Thymus (tissue), 11 donors: Measurements from ENCODE around the gene IRAK3. TPM values are rescaled to one million over a fixed set of nuclear protein-coding genes. Genes with fewer than 3 reads are reported as not detected.

ENCODE experiments used
- DNase-seq, 9 donors: peaks; one replicate each; pipeline ENCODE4 v3.0.0-alpha.2; 2013; ENCODE audit warnings: low spot score in 9 of 9, low read depth in 6 of 9, missing footprints in 1 of 9
- H3K27ac ChIP-seq, 2 donors: one replicate each; pipeline ENCODE4 v1.5.1; 2013; ENCODE audit warnings: control low read depth in 1 of 2, low read depth in 1 of 2, low read length in 1 of 2, mild to moderate bottlenecking in 1 of 2, moderate library complexity in 1 of 2
- H3K27me3 ChIP-seq, 2 donors: one replicate each; pipeline ENCODE4 v1.5.1; 2013; ENCODE audit warnings: low read length in 1 of 2; ENCODE audit not compliant: control insufficient read depth in 2 of 2, insufficient read depth in 1 of 2
- H3K36me3 ChIP-seq, 2 donors: one replicate each; pipeline ENCODE4 v1.5.1; 2013; ENCODE audit warnings: low read length in 1 of 2, mild to moderate bottlenecking in 1 of 2, moderate library complexity in 1 of 2; ENCODE audit not compliant: control insufficient read depth in 2 of 2, insufficient read depth in 2 of 2
- H3K4me1 ChIP-seq, 2 donors: one replicate each; pipeline ENCODE4 v1.5.1; 2013; ENCODE audit warnings: low read length in 2 of 2; ENCODE audit not compliant: control insufficient read depth in 2 of 2, insufficient read depth in 2 of 2
- H3K4me3 ChIP-seq, 2 donors: one replicate each; pipeline ENCODE4 v1.5.1; 2013; ENCODE audit warnings: low read length in 2 of 2, control low read depth in 1 of 2, mild to moderate bottlenecking in 1 of 2
- H3K9me3 ChIP-seq, 2 donors: one replicate each; pipeline ENCODE4 v1.5.1; 2013; ENCODE audit warnings: low read length in 1 of 2, mild to moderate bottlenecking in 1 of 2; ENCODE audit not compliant: control insufficient read depth in 2 of 2, insufficient read depth in 1 of 2
- WGBS: extraction: QIAGEN DNeasy Blood & Tissue Kit; methylation state at CpG from one replicate; pipeline ENCODE4 v1.1.7; 2013; 5-methylcytosine and 5-hydroxymethylcytosine counted together
- polyA plus RNA-seq: library from polyadenylated mRNA; stranded (reverse); fragments of 200-250 nt; gene quantifications from one replicate; pipeline ENCODE4 v1.2.3, GENCODE V29; 2013
- total RNA-seq: library from RNA; stranded (reverse); fragments of 120-200 nt; gene quantifications from one replicate; pipeline ENCODE4 v1.2.4, GENCODE V29; 2013
- donor health status: healthy.

Gene IRAK3
- total and polyA plus RNA-seq, 2 donors, result 2.5 to 5.9 TPM

DNA sequence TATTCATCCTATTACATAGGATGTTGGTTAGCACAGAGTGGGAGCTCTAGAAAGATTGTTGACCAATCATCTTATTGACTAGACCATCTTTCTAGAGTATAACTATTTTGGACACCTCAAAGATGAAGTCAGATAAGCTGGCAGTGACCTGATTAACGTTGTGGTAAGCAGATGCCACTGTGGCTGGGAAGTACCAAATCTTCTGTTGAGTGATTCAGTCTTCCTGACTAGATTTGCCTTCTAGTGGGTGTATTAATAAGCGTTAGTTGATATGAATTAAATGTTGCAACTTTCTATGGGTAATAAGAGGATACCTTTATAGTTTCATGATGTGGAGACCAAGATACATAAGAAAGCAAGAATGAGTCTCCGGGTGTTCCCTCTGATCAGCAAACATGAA, 62.0 kb downstream of the IRAK3 start:
- Histone ChIP-seq H3K9me3 (no peaks in the 10 kb centered on the region), H3K36me3 (no peaks in the 10 kb centered on the region), H3K27ac (no peak overlapping the region), H3K4me3 (no peak overlapping the region), H3K4me1 (no peaks in the 10 kb centered on the region), H3K27me3 (no peaks in the 10 kb centered on the region)
- DNase-seq, result no peak
- WGBS, result 97% methylated on average over 3 of the region's 3 CpGs

DNA sequence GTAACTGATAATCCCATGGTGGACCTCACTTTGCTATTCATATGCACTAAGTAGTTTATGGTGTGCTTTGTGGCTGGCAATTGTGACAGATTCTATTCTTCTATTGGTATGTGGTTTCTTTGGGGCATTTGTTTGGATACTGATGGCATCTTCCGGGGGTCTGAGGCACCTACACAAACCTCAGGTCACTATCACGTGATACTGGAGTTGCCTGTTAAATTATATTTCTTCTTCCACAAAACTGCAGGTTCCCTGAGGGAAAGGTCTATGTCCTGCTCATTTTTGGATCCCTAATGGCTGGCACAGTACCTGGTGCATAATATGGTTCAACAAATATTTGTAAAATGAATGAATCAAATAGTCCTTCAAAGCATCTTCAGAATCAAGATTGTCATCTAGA, 63.8 kb downstream of the IRAK3 start:
- DNase-seq, result no peak
- H3K36me3 ChIP-seq, result no peaks in the 10 kb centered on the region
- H3K27ac ChIP-seq, result no peak overlapping the region
- H3K9me3 ChIP-seq, result no peaks in the 10 kb centered on the region
- H3K27me3 ChIP-seq, result no peaks in the 10 kb centered on the region
- no peaks in the 10 kb centered on the region for H3K4me1 ChIP-seq
- no peak overlapping the region for H3K4me3 ChIP-seq
- WGBS, result 98% methylated on average over 2 of the region's 2 CpGs

DNA sequence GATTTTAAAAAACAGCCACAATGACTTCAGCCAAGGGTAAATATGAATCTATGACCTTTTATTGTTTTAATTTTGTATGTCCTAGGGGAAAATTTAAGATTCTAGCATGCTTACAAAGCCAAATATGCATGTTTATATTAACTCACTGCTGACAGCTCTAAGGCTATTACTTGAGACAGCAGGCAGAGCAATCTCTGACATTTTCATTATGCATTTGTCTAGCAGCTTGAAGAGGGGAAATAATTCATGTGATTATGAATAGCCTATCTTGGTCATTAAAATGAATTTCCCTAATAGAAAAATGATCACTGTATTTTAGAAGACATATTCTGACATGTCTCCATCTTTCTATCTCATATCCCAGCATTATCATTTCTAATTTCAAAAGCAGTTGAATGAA, 66.7 kb downstream of the IRAK3 start:
- H3K9me3 ChIP-seq, result no peaks in the 10 kb centered on the region
- DNase-seq, result no peak
- H3K4me1 ChIP-seq, result no peaks in the 10 kb centered on the region
- H3K27ac ChIP-seq, result no peak overlapping the region
- no peaks in the 10 kb centered on the region for H3K27me3 ChIP-seq
- no peaks in the 10 kb centered on the region for H3K36me3 ChIP-seq
- H3K4me3 ChIP-seq, result no peak overlapping the region

DNA sequence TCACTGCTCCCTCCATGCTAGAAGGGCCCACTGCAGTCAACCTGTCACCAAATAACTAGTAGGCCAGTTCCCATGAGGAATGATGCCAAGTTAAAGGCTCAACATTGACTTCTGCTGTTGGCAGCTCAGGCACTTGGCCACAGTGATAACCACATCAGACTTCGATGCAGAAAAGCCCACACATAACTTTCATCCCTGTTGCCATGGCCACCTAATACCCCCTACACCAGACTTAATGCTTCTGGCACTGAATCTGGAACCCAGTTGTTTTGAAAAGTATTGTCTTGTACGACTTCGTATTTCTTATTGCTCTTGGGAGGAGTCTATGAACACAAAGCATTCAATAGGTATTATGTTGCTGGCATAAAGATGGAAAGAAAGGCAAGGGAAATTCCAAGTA, 69.0 kb downstream of the IRAK3 start:
- Histone ChIP-seq H3K9me3 (no peaks in the 10 kb centered on the region), H3K4me1 (no peaks in the 10 kb centered on the region), H3K27me3 (no peaks in the 10 kb centered on the region), H3K27ac (no peak overlapping the region), H3K36me3 (no peaks in the 10 kb centered on the region), H3K4me3 (no peak overlapping the region)
- no peak for DNase-seq
- WGBS, result 90% methylated on average over 3 of the region's 3 CpGs

DNA sequence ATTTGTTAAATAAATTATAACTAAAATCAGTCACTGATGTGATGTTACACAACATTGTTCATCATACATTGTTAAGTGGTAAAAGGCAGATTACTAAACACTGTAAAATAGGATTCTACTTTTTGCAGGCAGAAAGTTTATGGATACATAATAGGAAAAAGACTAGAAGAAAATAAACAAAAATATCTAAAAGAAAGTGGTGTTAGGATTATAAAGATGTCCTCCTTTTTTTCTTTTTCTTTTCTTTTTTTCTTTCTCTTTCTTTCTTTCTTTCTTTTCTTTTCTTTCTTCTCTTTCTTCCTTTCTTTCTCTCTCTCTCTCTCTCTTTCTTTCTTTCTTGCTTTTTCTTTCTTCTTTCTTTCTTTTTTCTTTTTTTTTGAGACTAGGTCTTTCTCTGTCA, 73.7 kb downstream of the IRAK3 start:
- Histone ChIP-seq H3K9me3 (no peaks in the 10 kb centered on the region), H3K4me1 (no peaks in the 10 kb centered on the region), H3K27me3 (no peaks in the 10 kb centered on the region), H3K27ac (no peak overlapping the region), H3K36me3 (no peaks in the 10 kb centered on the region), H3K4me3 (no peak overlapping the region)
- no peak for DNase-seq

DNA sequence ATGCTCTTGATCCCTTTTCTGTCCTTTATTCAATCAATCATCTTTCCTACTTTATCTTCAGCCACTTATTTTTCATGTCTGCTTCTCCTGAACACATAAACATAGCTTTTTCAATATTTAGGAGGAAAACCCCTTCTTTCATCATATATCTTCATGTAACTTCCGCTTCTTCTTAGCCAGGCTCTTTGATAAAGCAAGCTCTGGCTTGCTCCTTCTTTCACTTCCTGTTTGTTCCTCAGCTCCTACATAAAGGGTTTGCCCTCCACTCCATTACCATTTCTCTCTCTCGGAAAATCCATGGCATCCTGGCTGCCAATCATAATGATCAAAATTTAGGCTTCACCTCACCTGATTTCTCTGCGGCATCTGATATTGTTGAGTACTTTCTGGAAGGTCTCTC, 79.5 kb downstream of the IRAK3 start:
- DNase-seq, result peak in 1 of 9 donors; percentile 20
- no peak overlapping the region for H3K4me3 ChIP-seq
- H3K36me3 ChIP-seq, result no peaks in the 10 kb centered on the region
- H3K4me1 ChIP-seq, result peaks cover 0 to 15% of the 10 kb centered on the region in 2 donors
- no peak overlapping the region for H3K27ac ChIP-seq
- H3K27me3 ChIP-seq, result no peaks in the 10 kb centered on the region
- H3K9me3 ChIP-seq, result no peaks in the 10 kb centered on the region
- WGBS, result 91% methylated on average over 3 of the region's 3 CpGs

DNA sequence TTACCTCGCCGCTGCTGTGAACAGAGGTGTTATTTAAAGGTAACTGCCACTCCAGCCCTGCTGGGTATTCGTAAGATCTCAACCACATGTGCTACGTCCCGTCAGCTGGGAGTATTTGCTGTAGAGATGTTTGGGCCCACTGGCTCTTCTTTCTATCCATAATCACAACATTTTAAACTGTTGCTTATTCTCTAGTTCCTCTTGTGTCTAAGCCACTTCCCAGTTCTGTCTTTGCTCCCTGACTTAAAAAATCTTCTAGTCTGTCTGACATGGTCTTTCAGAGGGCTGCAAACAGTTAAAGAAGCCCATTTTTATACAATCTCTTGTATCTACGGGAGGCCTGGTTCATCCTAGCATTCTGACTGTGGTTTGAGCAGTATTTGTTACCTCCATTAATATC, 80.1 kb downstream of the IRAK3 start:
- Histone ChIP-seq H3K4me3 (no peak overlapping the region), H3K36me3 (no peaks in the 10 kb centered on the region), H3K27ac (no peak overlapping the region), H3K9me3 (no peaks in the 10 kb centered on the region), H3K27me3 (no peaks in the 10 kb centered on the region), H3K4me1 (peaks cover 0 to 15% of the 10 kb centered on the region in 2 donors)
- DNase-seq, result no peak
- 95% methylated on average over 6 of the region's 6 CpGs for WGBS

DNA sequence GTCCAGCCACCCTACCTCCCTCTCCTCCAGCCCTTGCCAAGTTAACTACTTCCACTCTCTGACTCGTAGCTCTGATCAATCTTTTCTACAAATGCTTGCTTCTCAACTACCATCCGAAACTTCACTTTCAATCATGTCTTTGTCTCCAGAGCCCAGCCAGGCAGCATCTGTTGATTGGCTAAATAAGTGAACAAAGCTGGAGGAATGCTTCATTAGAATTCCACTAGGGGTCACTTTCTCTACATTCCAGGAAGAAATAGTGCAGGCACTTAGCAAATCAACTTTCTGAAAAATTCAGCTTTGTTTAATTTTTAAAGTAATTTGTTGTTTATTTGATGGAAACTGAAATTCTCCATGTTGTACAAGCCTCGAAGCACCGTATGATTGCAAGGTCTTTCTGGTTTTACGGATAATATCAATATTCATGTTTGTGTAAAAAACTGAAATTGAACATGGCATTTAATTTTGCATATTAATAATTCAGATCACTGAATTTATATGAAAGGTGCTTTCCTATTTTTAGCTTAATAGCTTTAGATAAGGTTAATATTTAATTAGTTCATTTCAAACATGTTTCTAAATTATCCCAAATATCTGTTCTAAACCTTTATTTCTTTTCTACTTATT, 80.9 kb downstream of the IRAK3 start:
- H3K27me3 ChIP-seq, result no peaks in the 10 kb centered on the region
- peaks cover 0 to 15% of the 10 kb centered on the region in 2 donors for H3K4me1 ChIP-seq
- DNase-seq, result peak in 4 of 9 donors; percentile 27 to 70 (median 38)
- no peak overlapping the region for H3K27ac ChIP-seq
- H3K9me3 ChIP-seq, result no peaks in the 10 kb centered on the region
- H3K36me3 ChIP-seq, result no peaks in the 10 kb centered on the region
- 94% methylated on average over 5 of the region's 5 CpGs for WGBS
- no peak overlapping the region for H3K4me3 ChIP-seq

DNA sequence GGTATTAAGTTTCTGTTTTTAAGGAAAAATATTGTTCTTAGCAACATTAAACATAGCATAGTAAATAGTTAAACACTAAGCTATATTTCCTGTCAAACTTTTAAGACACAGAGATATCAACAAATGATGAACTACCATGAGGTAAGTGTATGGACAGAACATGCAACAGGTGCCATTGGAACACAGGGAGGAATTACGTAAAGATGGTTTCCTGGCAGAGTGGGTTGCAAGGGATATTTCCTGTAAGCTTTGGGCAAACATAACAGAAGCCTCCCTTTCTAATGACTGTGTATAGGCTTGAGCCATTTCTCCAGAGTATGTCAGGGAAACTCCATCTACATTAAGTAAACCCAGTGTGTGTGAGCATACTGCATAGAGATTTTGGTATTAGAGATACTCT, 81.6 kb downstream of the IRAK3 start:
- H3K36me3 ChIP-seq, result no peaks in the 10 kb centered on the region
- WGBS, result 95% methylated on average over 1 of the region's 1 CpG
- peaks cover 0 to 15% of the 10 kb centered on the region in 2 donors for H3K4me1 ChIP-seq
- H3K4me3 ChIP-seq, result no peak overlapping the region
- DNase-seq, result no peak
- no peaks in the 10 kb centered on the region for H3K27me3 ChIP-seq
- H3K27ac ChIP-seq, result no peak overlapping the region
- H3K9me3 ChIP-seq, result no peaks in the 10 kb centered on the region

DNA sequence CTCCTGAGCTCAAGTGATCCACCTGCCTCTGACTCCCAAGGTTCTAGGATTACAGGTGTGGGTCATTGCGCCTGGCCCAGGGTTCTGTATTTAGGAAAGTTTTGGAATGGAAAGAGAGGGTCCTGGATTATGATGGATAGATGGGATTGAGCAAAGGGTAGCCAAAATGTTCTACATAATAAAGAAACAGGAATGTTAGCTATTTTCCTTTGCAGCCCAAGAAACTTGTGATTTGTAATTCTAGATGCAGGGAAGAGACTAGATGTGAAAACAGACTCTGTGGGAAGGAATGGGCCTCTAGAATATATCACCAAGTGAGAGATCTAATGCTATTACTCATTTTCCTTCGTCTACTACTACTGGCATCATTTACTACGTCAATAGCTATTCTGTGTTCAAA, 83.6 kb downstream of the IRAK3 start:
- no peaks in the 10 kb centered on the region for H3K27me3 ChIP-seq
- no peak for DNase-seq
- no peaks in the 10 kb centered on the region for H3K9me3 ChIP-seq
- H3K36me3 ChIP-seq, result no peaks in the 10 kb centered on the region
- 63% methylated on average over 3 of the region's 3 CpGs for WGBS
- H3K4me3 ChIP-seq, result no peak overlapping the region
- no peak overlapping the region for H3K27ac ChIP-seq
- H3K4me1 ChIP-seq, result peaks cover 0 to 15% of the 10 kb centered on the region in 2 donors
